ENCODE measurements around the gene IL17RA. TPM values are rescaled to one million over a fixed set of nuclear protein-coding genes. Genes with fewer than 3 reads are reported as not detected.

Gene IL17RA
- total RNA-seq, 4 donors from 2014 or later, result 2.6 to 19.3 (median 6.2) TPM

DNA sequence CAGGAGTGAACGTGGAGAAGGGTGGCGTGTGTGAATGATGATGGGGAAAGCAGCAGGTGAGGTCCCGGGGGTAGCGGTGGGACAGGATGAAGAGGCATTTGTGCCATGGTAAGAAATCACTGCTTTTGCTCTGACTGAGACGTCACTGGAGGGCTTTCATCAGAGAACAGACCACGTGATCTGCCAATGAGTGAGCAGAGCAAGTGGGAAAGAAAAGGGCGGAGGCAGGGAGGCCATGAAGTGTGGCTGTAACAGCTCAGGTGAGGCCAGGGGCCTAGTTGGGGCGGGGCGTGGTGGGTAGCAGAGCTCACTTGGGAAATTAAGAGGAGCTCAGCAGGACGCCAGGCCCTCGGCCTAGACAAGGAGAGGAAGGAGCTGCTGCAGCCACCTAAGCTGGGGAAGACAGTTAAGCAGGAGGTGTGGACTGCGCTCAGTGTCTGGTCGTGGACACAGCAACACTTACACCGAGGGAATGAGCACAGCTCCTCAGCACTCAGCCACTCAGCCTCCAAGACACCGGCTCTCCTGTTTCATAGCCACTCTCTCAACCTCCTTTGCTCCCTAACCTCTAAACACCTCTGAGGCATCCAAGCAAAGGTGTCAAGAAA is 50.5 kb downstream of the IL17RA start:
- Histone ChIP-seq H3K4me1 (no peaks in the 10 kb centered on the region), H3K27ac (no peak overlapping the region), H3K36me3 (no peaks in the 10 kb centered on the region), H3K4me3 (no peak overlapping the region), H3K27me3 (no peaks in the 10 kb centered on the region), H3K9me3 (no peaks in the 10 kb centered on the region)
- TF ChIP-seq, protein P1, sequence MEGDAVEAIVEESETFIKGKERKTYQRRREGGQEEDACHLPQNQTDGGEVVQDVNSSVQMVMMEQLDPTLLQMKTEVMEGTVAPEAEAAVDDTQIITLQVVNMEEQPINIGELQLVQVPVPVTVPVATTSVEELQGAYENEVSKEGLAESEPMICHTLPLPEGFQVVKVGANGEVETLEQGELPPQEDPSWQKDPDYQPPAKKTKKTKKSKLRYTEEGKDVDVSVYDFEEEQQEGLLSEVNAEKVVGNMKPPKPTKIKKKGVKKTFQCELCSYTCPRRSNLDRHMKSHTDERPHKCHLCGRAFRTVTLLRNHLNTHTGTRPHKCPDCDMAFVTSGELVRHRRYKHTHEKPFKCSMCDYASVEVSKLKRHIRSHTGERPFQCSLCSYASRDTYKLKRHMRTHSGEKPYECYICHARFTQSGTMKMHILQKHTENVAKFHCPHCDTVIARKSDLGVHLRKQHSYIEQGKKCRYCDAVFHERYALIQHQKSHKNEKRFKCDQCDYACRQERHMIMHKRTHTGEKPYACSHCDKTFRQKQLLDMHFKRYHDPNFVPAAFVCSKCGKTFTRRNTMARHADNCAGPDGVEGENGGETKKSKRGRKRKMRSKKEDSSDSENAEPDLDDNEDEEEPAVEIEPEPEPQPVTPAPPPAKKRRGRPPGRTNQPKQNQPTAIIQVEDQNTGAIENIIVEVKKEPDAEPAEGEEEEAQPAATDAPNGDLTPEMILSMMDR (IDR thresholded peaks at IDR 0.05), result no peak
- no peak for TF ChIP-seq POLR2A (IDR thresholded peaks at IDR 0.05)
- intact Hi-C loops (cut with DNase I; ENCODE audit: low total_unique reads), result no loop called here
- no peak for DNase-seq

DNA sequence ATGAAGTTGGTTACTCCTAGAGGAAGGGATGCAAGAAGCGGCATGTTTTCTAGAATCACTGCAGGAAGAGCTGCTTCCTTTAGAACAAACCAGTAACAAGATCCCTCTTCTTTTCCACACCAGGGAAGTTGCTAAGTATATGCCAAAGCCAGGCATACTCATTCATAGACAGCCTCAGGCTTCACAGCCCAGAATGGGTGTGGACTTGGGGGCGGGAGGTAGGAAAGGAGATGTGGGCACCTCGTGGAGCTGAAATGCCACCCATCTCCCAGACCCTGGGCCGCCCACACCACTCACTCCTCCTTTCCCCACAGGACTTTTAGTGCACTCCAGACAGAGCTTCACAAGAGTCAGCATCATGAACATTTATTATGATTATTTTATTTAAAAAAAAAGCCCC is 52.4 kb downstream of the IL17RA start:
- no peaks in the 10 kb centered on the region for H3K4me1 ChIP-seq
- intact Hi-C loops (cut with DNase I; ENCODE audit: low total_unique reads), result no loop called here
- no peaks in the 10 kb centered on the region for H3K27me3 ChIP-seq
- no peak overlapping the region for H3K4me3 ChIP-seq
- no peaks in the 10 kb centered on the region for H3K36me3 ChIP-seq
- TF ChIP-seq POLR2A (IDR thresholded peaks at IDR 0.05), result no peak
- TF ChIP-seq, protein P1 (IDR thresholded peaks at IDR 0.05), result no peak
- no peak overlapping the region for H3K27ac ChIP-seq
- H3K9me3 ChIP-seq, result no peaks in the 10 kb centered on the region
- no peak for DNase-seq

DNA sequence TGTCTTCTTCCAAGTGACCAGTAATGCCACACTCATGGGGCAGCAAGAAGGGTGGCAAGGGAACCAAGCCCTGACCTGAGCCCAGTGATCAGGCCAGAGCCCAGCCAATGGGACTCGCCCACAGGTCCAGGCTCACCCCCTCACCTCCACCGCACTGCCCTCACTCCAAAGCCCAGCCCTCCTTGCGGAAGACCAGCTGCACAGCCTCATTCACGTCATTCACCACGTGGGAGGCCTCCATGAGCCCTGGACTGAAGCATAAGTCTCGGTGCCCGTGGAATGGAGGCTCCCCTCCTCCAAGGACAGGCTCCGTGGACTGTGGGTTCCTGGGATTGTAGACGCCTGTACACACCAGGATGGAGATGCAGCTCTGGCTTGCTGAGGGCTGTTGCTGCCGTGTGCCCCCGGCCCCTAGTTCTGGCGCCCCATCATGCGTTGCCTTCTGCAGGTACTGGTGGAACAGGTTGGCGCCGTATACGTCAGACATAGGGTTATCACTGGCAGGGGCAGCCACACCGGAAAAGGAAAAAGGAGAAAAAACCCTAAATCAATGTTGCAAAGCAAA is 53.1 kb downstream of the IL17RA start:
- no peaks in the 10 kb centered on the region for H3K4me1 ChIP-seq
- H3K36me3 ChIP-seq, result no peaks in the 10 kb centered on the region
- no peak for TF ChIP-seq POLR2A (IDR thresholded peaks at IDR 0.05)
- TF ChIP-seq, protein P1 (IDR thresholded peaks at IDR 0.05), result no peak
- DNase-seq, result no peak
- no peaks in the 10 kb centered on the region for H3K9me3 ChIP-seq
- intact Hi-C loops (cut with DNase I; ENCODE audit: low total_unique reads), result no loop called here
- no peak overlapping the region for H3K27ac ChIP-seq
- H3K27me3 ChIP-seq, result no peaks in the 10 kb centered on the region
- no peak overlapping the region for H3K4me3 ChIP-seq

DNA sequence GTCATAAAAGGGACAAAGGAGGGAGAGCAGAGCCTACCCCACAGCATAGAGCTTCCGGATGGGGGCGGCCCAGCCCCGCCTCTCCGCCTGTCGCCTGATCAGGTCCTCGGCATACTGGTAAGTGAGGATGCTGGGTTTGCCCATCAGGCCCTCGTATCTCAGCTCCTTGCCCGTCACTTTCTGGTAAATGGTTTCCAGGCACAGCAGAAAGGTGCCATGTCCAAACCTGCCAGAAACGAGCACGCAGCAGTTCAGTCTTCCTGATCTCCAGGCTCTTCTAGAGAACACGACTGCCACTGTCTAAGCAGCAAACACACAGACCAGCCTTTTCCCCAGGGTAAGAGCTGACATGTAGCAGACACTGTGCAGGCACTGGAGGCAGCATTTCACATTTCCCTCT is 53.7 kb downstream of the IL17RA start:
- intact Hi-C loops (cut with DNase I; ENCODE audit: low total_unique reads), result no loop called here
- TF ChIP-seq, protein P1 (IDR thresholded peaks at IDR 0.05), result no peak
- TF ChIP-seq POLR2A (IDR thresholded peaks at IDR 0.05), result no peak
- no peaks in the 10 kb centered on the region for H3K9me3 ChIP-seq
- H3K4me1 ChIP-seq, result no peaks in the 10 kb centered on the region
- H3K4me3 ChIP-seq, result no peak overlapping the region
- H3K27me3 ChIP-seq, result no peaks in the 10 kb centered on the region
- no peak for DNase-seq
- no peak overlapping the region for H3K27ac ChIP-seq
- H3K36me3 ChIP-seq, result no peaks in the 10 kb centered on the region

DNA sequence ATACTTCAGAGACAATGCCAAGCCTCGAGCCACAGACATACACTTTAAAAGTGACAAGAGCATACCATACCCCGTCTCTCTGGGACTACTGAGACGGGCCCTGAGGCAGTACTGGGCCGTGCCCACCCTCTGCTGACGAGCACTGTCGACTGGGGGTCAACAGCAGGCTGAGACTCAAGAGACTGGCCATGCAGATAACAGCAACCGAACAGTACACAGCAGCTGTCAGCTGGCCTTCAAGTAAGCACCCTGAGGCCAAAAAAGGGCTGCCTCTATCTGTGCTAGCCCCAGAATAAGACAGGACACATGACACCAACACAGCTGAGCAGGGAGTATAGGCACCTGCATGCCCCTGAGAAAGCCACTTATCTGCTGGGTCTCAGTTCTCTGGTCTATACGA is 55.2 kb downstream of the IL17RA start:
- Histone ChIP-seq H3K9me3 (no peaks in the 10 kb centered on the region), H3K36me3 (no peaks in the 10 kb centered on the region), H3K27ac (no peak overlapping the region), H3K4me3 (no peak overlapping the region), H3K27me3 (no peaks in the 10 kb centered on the region), H3K4me1 (no peaks in the 10 kb centered on the region)
- DNase-seq, result no peak
- TF ChIP-seq, protein P1 (IDR thresholded peaks at IDR 0.05), result no peak
- no peak for TF ChIP-seq POLR2A (IDR thresholded peaks at IDR 0.05)
- intact Hi-C loops (cut with DNase I; ENCODE audit: low total_unique reads), result no loop called here
